ENCODE results near the gene AARS1.
"Not testable (repeated sequence)": the region's sequence is repeated elsewhere in the genome, so short reads cannot be mapped to it uniquely, and the experiment has no call there.

The AARS1 gene

GRCh38 chr16:70269471-70269870 is 19.8 kb downstream of the AARS1 start:
- Histone ChIP-seq H3K4me2 (ENCODE audit: low read length) (no peak overlapping the region), H3K27ac (ENCODE audit: low read depth, low read length) (no peak overlapping the region), H3K4me3 (ENCODE audit: low read length) (no peak overlapping the region), H3F3A (ENCODE audit: control insufficient read depth, insufficient read depth) (peaks cover 5% of the 10 kb centered on the region; the same call in 1 of the 2 replicates), H3K36me3 (ENCODE audit: control insufficient read depth, low read length) (peaks cover 87% of the 10 kb centered on the region), H3K9me3 (ENCODE audit: control insufficient read depth, insufficient read depth, low read length) (no peaks in the 10 kb centered on the region), H3K4me1 (ENCODE audit: control insufficient read depth, low read length) (no peaks in the 10 kb centered on the region), H3K79me2 (ENCODE audit: control insufficient read depth, low read length) (peaks cover 8% of the 10 kb centered on the region; the same call in 1 of the 2 replicates), H3K9me2 (replicated peaks; ENCODE audit: control insufficient read depth, low read length) (no peaks in the 10 kb centered on the region), H4K20me1 (ENCODE audit: control insufficient read depth, insufficient read depth, low read depth, low read length) (no peaks in the 10 kb centered on the region), H3K27me3 (ENCODE audit: control insufficient read depth, low read length) (no peaks in the 10 kb centered on the region)
- TF ChIP-seq CTCF (IDR thresholded peaks at IDR 0.05; ENCODE audit: low read depth, low read length, poor library complexity, severe bottlenecking) (no peak), EZH2phosphoT487 (IDR thresholded peaks at IDR 0.05; ENCODE audit: borderline replicate concordance, low read length) (no peak)

GRCh38 chr16:70267922-70268321 is 21.4 kb downstream of the AARS1 start:
- not testable (repeated sequence) for H3K9me3 ChIP-seq (ENCODE audit: control insufficient read depth, insufficient read depth, low read length); H3F3A ChIP-seq (ENCODE audit: control insufficient read depth, insufficient read depth); H3K4me1 ChIP-seq (ENCODE audit: control insufficient read depth, low read length); H3K79me2 ChIP-seq (ENCODE audit: control insufficient read depth, low read length); H3K27ac ChIP-seq (ENCODE audit: low read depth, low read length); H3K9me2 ChIP-seq (replicated peaks; ENCODE audit: control insufficient read depth, low read length); H3K27me3 ChIP-seq (ENCODE audit: control insufficient read depth, low read length); H3K4me3 ChIP-seq (ENCODE audit: low read length); H3K4me2 ChIP-seq (ENCODE audit: low read length); H4K20me1 ChIP-seq (ENCODE audit: control insufficient read depth, insufficient read depth, low read depth, low read length)
- H3K36me3 ChIP-seq (ENCODE audit: control insufficient read depth, low read length) = peaks cover 91% of the 10 kb centered on the region

GRCh38 chr16:70267516-70267915 is 21.8 kb downstream of the AARS1 start:
- Histone ChIP-seq H3K36me3 (ENCODE audit: control insufficient read depth, low read length) (peaks cover 89% of the 10 kb centered on the region), H4K20me1 (ENCODE audit: control insufficient read depth, insufficient read depth, low read depth, low read length) (no peaks in the 10 kb centered on the region), H3K27me3 (ENCODE audit: control insufficient read depth, low read length) (no peaks in the 10 kb centered on the region), H3K9me3 (ENCODE audit: control insufficient read depth, insufficient read depth, low read length) (no peaks in the 10 kb centered on the region), H3K79me2 (ENCODE audit: control insufficient read depth, low read length) (0 out of 2 replicates have a peak, but pooled peaks cover 6% of the 10 kb centered on the region), H3F3A (ENCODE audit: control insufficient read depth, insufficient read depth) (0 out of 2 replicates have a peak, but pooled peaks cover 3% of the 10 kb centered on the region), H3K4me2 (ENCODE audit: low read length) (no peak overlapping the region), H3K4me1 (ENCODE audit: control insufficient read depth, low read length) (no peaks in the 10 kb centered on the region), H3K4me3 (ENCODE audit: low read length) (no peak overlapping the region), H3K27ac (ENCODE audit: low read depth, low read length) (no peak overlapping the region), H3K9me2 (replicated peaks; ENCODE audit: control insufficient read depth, low read length) (no peaks in the 10 kb centered on the region)
- TF ChIP-seq CTCF (IDR thresholded peaks at IDR 0.05; ENCODE audit: low read depth, low read length, poor library complexity, severe bottlenecking) = peak; percentile 88
- no peak for TF ChIP-seq EZH2phosphoT487 (IDR thresholded peaks at IDR 0.05; ENCODE audit: borderline replicate concordance, low read length)

- H3K36me3 ChIP-seq (ENCODE audit: control insufficient read depth, low read length) = peaks cover 86% of the 10 kb centered on the region
- not testable (repeated sequence) for H3K27me3 ChIP-seq (ENCODE audit: control insufficient read depth, low read length); H3K27ac ChIP-seq (ENCODE audit: low read depth, low read length); H3K4me3 ChIP-seq (ENCODE audit: low read length); H3F3A ChIP-seq (ENCODE audit: control insufficient read depth, insufficient read depth); H3K4me1 ChIP-seq (ENCODE audit: control insufficient read depth, low read length); H4K20me1 ChIP-seq (ENCODE audit: control insufficient read depth, insufficient read depth, low read depth, low read length); H3K9me2 ChIP-seq (replicated peaks; ENCODE audit: control insufficient read depth, low read length); H3K79me2 ChIP-seq (ENCODE audit: control insufficient read depth, low read length); H3K9me3 ChIP-seq (ENCODE audit: control insufficient read depth, insufficient read depth, low read length); H3K4me2 ChIP-seq (ENCODE audit: low read length)
These were observed 29.4 kb downstream of the AARS1 start for GRCh38 chr16:70259903-70260302.

Data from DOHH2 (cell line).